OCI-LY7 (cell line): ENCODE results near the gene ILDR2. TPM values are rescaled to one million over a fixed set of nuclear protein-coding genes. Genes with fewer than 3 reads are reported as not detected.

ENCODE experiments used
- BruUV-seq: library from RNA; stranded (reverse); fragments of 400-500 nt; replicated peaks from 2 replicates; lab custom pipeline; 2021; lab: Mats Ljungman, UMichigan
- CTCF ChIA-PET: fragments of 300-600 bp; sonication (Branson Sonifier 250); formaldehyde crosslinking; loops from one replicate; lab custom pipeline; 2022; ENCODE audit warnings: antibody characterized with exemption; ENCODE audit not compliant: unreplicated experiment; lab: Charles Lee
- POLR2A ChIA-PET: fragments of 300-600 bp; sonication (Branson Sonifier 250); formaldehyde crosslinking; loops from one replicate; lab custom pipeline; 2022; ENCODE audit warnings: antibody characterized with exemption; lab: Charles Lee
- DNase-seq: peaks from one replicate; pipeline ENCODE4 v3.0.0-alpha.2; 2015; ENCODE audit warnings: low spot score
- H2AFZ ChIP-seq: fragments of 200-600 bp; sonication (generic), shearing (Covaris generic); 2 replicates; pipeline ENCODE4 v1.6.1; 2014; ENCODE audit warnings: mild to moderate bottlenecking, antibody characterized with exemption, low read length, moderate library complexity
- H3K27ac ChIP-seq: fragments of 200-600 bp; sonication (generic); 2 replicates; pipeline ENCODE4 v1.5.1; 2014; ENCODE audit warnings: mixed run types, low read depth, mild to moderate bottlenecking, moderate library complexity, low read length, inconsistent platforms; ENCODE audit not compliant: poor library complexity, severe bottlenecking
- H3K36me3 ChIP-seq: fragments of 200-600 bp; sonication (generic); 2 replicates; pipeline ENCODE4 v1.6.1; 2014; ENCODE audit warnings: mild to moderate bottlenecking, antibody characterized with exemption, low read length, moderate library complexity, mixed read lengths; ENCODE audit not compliant: insufficient read depth
- H3K4me1 ChIP-seq: fragments of 200-600 bp; sonication (generic); 2 replicates; pipeline ENCODE4 v1.5.1; 2014; ENCODE audit warnings: mild to moderate bottlenecking, low read length; ENCODE audit not compliant: insufficient read depth, poor library complexity, severe bottlenecking
- H3K4me2 ChIP-seq: fragments of 200-600 bp; sonication (generic); 2 replicates; pipeline ENCODE4 v1.6.1; 2014; ENCODE audit warnings: mild to moderate bottlenecking, low read length
- H3K4me3 ChIP-seq: fragments of 200-600 bp; sonication (generic); 2 replicates; pipeline ENCODE4 v1.5.1; 2014; ENCODE audit warnings: mild to moderate bottlenecking, low read depth, low read length; ENCODE audit not compliant: poor library complexity, severe bottlenecking
- H3K79me2 ChIP-seq: fragments of 200-600 bp; sonication (generic); 2 replicates; pipeline ENCODE4 v1.6.1; 2016; ENCODE audit warnings: low read depth, mild to moderate bottlenecking, low read length, moderate library complexity, mixed read lengths; ENCODE audit not compliant: insufficient read depth
- H3K9me2 ChIP-seq: fragments of 200-600 bp; sonication (generic); 2 replicates; pipeline ENCODE4 v1.6.1; 2016; ENCODE audit warnings: mild to moderate bottlenecking, low read length, mixed read lengths; ENCODE audit not compliant: insufficient read depth
- H3K9me3 ChIP-seq: fragments of 200-600 bp; sonication (generic); 2 replicates; pipeline ENCODE4 v1.6.1; 2014; ENCODE audit warnings: mild to moderate bottlenecking, mixed run types, low read length, mixed read lengths
- H4K20me1 ChIP-seq: fragments of 200-600 bp; sonication (generic); 2 replicates; pipeline ENCODE4 v1.6.1; 2014; ENCODE audit warnings: mild to moderate bottlenecking, antibody characterized with exemption, low read length, moderate library complexity, mixed read lengths; ENCODE audit not compliant: insufficient read depth
- CTCF ChIP-seq: fragments of 200-600 bp; sonication (generic); conservative IDR thresholded peaks from 2 replicates; pipeline ENCODE4 v1.5.1; 2014; ENCODE audit warnings: mild to moderate bottlenecking, antibody characterized with exemption, low read length, moderate library complexity, mixed read lengths
- EZH2phosphoT487 ChIP-seq: fragments of 200-600 bp; sonication (generic); IDR thresholded peaks from 2 replicates; pipeline ENCODE4 v1.6.1; 2018; ENCODE audit warnings: low read depth, borderline replicate concordance, mild to moderate bottlenecking, mixed run types, antibody characterized with exemption, low read length, moderate library complexity, mixed read lengths
- intact Hi-C: fragments of 100-400 bp; cut with micrococcal nuclease; formaldehyde crosslinking; loops from one replicate; pipeline ENCODE4 v1.10.0; 2022; ENCODE audit not compliant: unreplicated experiment
- total RNA-seq, 2 experiments: library from RNA; depleted of rRNA in 1 of 2; stranded (reverse); fragments of >200 nt in 1 of 2; shearing (Covaris generic) in 1 of 2; gene quantifications; 2 replicates each; pipeline ENCODE4 v1.2.3, GENCODE V29; 2014 to 2022

Gene ILDR2
- total RNA-seq, 2 experiments from 2014 or later = 3.2 to 5.3 TPM

DNA sequence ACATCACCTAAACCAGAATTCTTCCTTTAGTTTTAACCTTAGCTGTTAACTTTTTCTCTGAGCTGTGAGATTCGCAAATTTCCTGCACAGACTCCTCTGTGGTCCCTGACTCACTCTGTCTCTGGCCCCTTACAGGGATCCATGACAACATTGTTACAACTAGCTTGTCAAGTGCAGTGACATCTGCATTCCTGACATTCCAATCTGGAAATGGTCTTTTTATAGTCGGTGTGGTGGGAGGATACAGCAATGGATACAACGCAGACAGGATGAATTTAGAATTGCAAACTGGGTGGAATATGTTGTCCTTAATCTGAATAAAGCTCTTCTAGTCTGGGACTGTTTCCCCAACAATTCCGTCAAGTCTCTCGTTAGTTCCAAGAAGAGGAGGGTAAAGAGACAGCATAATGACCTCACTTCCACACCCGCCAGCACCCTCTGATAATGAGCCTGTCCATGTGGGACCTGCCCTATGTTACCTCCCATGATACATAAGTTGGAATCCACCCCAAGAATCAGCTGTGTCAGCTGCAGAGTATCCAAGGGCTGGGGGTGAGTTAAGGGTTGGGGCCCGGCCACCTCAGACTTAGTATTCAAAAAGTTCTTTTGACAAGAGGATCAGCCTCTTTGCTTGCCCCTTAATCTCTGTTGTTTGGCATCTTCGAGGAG, 49.4 kb downstream of the ILDR2 start:
- ChIA-PET CTCF (interaction anchor here (1.3 to 2.6 kb wide), 2 partner anchors 17 to 133 kb away, joined by 3 to 7 read pairs; no protein-coding TSS in a partner anchor), POLR2A (interaction anchor here (0.6 to 1.1 kb wide), 4 partner anchors 12 to 118 kb away, joined by 3 to 4 read pairs (median 3); no protein-coding TSS in a partner anchor)
- Histone ChIP-seq H3K79me2 (no peaks in the 10 kb centered on the region), H3K27ac (no peak overlapping the region), H3K9me3 (peaks cover 7% of the 10 kb centered on the region; the same call in 1 of the 2 replicates), H3K4me2 (0 out of 2 replicates have a peak overlapping the region, but pooled peaks have one; percentile 57), H3K36me3 (no peaks in the 10 kb centered on the region; the same call in 1 of the 2 replicates), H3K4me1 (peaks cover 27% of the 10 kb centered on the region), H2AFZ (peak overlapping the region; percentile 65; the same call in 1 of the 2 replicates), H3K4me3 (no peak overlapping the region), H4K20me1 (no peaks in the 10 kb centered on the region), H3K9me2 (no peaks in the 10 kb centered on the region)
- no peak for DNase-seq
- no TSS peak for BruUV-seq
- intact Hi-C loops = no loop called here
- no peak for TF ChIP-seq CTCF
- TF ChIP-seq EZH2phosphoT487 = no peak

GRCh38 chr1:166924823-166925541, 50.4 kb downstream of the ILDR2 start:
- BruUV-seq = no TSS peak
- POLR2A ChIA-PET = no interaction called here

More at GRCh38 chr1:166924823-166925541, 50.4 kb downstream of the ILDR2 start:
- CTCF ChIA-PET = interaction anchor here (0.5 to 0.6 kb wide), 2 partner anchors 16 to 132 kb away, joined by 3 read pairs; no protein-coding TSS in a partner anchor
- H3K4me2 ChIP-seq = peak overlapping the region; percentile 57
- intact Hi-C loops = no loop called here
- H3K9me3 ChIP-seq = peaks cover 7% of the 10 kb centered on the region; the same call in 1 of the 2 replicates
- H3K79me2 ChIP-seq = no peaks in the 10 kb centered on the region
- TF ChIP-seq EZH2phosphoT487 (no peak), CTCF (no peak)
- peak overlapping the region; percentile 65; the same call in 1 of the 2 replicates for H2AFZ ChIP-seq
- DNase-seq = peak; percentile 72
- no peaks in the 10 kb centered on the region for H4K20me1 ChIP-seq
- no peaks in the 10 kb centered on the region; the same call in 1 of the 2 replicates for H3K36me3 ChIP-seq
- H3K9me2 ChIP-seq = no peaks in the 10 kb centered on the region
- peak overlapping the region; percentile 39 for H3K4me3 ChIP-seq
- peaks cover 25% of the 10 kb centered on the region for H3K4me1 ChIP-seq
- H3K27ac ChIP-seq = peak overlapping the region; percentile 56
